Measurements from ENCODE around the gene C14orf93.
"Not testable (repeated sequence)": the region's sequence is repeated elsewhere in the genome, so short reads cannot be mapped to it uniquely, and the experiment has no call there.

The C14orf93 gene

DNA sequence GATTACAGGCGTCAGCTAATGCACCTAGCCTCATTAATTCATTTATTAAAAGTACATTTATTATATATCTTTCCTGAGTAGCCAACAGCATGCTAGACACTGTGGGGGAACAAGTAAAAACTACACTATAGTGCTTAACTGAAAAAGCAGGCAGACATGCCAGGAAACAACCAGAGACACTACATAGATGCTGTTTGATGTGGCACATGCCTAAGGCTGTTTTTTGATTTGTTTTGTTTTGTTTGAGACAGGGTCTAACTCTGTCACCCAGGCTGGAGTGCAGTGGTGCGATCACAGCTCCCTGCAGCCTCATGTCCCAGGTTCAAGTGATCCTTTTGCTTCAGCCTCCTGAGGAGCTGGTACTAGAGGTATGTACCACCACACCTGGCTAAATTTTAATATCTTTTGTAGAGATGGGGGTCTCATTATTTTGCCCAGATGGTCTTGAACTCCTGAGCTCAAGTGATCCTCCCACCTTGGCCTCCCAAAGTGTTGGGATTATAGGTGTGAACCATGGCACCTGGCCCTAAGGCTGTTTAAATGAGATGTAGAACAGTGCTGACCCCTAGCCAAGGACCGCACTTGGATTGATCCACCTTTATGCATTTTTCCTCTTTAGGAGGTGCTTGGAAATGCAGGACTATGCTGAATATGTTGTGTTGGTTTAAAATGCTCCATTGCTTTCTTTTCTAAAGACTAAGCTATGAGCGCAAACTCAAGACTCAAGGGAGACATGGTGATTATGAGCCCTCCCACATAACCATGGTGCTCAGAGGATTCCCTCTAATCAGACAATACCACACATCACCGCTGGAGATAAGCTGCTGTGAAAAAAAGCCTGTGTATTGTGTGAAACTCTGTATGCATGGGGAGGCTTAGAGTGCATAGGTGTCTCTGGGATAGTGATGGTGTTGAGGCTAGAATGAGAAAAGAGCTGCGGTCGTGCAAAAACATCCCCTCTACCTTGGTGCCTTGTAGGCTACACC is 10.5 kb upstream of the C14orf93 start:
- DNase-seq (ENCODE audit: extremely low read depth, insufficient read length): no peak
- Histone ChIP-seq H3K4me3 (replicated peaks; ENCODE audit: low read depth, low read length) (no peak overlapping the region), H3K27me3 (replicated peaks; ENCODE audit: control insufficient read depth, insufficient read depth, low read length) (no peaks in the 10 kb centered on the region), H3K36me3 (ENCODE audit: control insufficient read depth, insufficient read depth, low read length) (peaks cover 9% of the 10 kb centered on the region)
- TF ChIP-seq, protein P1, sequence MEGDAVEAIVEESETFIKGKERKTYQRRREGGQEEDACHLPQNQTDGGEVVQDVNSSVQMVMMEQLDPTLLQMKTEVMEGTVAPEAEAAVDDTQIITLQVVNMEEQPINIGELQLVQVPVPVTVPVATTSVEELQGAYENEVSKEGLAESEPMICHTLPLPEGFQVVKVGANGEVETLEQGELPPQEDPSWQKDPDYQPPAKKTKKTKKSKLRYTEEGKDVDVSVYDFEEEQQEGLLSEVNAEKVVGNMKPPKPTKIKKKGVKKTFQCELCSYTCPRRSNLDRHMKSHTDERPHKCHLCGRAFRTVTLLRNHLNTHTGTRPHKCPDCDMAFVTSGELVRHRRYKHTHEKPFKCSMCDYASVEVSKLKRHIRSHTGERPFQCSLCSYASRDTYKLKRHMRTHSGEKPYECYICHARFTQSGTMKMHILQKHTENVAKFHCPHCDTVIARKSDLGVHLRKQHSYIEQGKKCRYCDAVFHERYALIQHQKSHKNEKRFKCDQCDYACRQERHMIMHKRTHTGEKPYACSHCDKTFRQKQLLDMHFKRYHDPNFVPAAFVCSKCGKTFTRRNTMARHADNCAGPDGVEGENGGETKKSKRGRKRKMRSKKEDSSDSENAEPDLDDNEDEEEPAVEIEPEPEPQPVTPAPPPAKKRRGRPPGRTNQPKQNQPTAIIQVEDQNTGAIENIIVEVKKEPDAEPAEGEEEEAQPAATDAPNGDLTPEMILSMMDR (IDR thresholded peaks at IDR 0.05; ENCODE audit: insufficient read depth, low read length, poor library complexity, severe bottlenecking): no peak

DNA sequence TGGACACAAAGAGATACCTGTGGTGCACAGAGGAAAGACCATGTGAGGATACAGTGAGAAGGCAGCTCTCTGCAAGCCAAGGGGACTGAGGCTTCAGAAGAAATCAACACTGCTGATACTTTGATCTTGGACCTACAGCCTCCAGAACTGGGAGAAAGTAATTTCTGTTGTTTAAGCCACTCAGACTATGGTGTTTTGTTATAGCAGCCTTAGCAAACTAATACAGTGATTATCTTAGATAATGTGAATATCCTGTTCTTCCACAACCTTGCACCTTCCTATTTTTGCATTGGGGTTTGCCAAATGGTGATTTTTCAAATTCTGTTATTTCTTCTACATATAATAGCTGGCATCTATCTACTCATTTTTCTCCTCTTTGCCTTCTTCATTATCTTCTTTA is 8.2 kb upstream of the C14orf93 start:
- Histone ChIP-seq H3K36me3 (ENCODE audit: control insufficient read depth, insufficient read depth, low read length) (0 out of 2 replicates have a peak, but pooled peaks cover 3% of the 10 kb centered on the region), H3K27me3 (replicated peaks; ENCODE audit: control insufficient read depth, insufficient read depth, low read length) (no peaks in the 10 kb centered on the region), H3K4me3 (replicated peaks; ENCODE audit: low read depth, low read length) (no peak overlapping the region)
- TF ChIP-seq, protein P1 (IDR thresholded peaks at IDR 0.05; ENCODE audit: insufficient read depth, low read length, poor library complexity, severe bottlenecking): no peak
- no peak for DNase-seq (ENCODE audit: extremely low read depth, insufficient read length)

DNA sequence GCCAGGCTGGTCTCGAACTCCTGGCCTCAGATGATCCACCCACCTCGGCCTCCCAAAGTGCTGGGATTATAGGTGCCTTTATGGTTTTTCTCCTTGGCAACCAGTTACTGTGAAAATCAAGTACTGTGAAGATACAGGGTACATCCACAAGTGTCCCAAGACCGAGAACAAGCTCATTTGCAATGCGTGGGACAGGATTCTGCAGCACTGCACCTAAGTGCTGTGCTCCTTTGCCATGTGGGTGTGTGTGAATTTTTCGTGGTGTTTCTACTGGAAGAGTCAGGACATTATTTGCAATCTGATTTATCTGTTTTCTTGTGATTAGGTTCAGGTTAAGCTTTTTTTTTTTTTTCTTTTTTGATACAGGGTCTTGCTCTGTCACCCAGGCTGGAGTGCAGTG is 7.1 kb upstream of the C14orf93 start:
- TF ChIP-seq, protein P1 (IDR thresholded peaks at IDR 0.05; ENCODE audit: insufficient read depth, low read length, poor library complexity, severe bottlenecking): no peak
- Histone ChIP-seq H3K27me3 (replicated peaks; ENCODE audit: control insufficient read depth, insufficient read depth, low read length) (no peaks in the 10 kb centered on the region), H3K4me3 (replicated peaks; ENCODE audit: low read depth, low read length) (no peak overlapping the region), H3K36me3 (ENCODE audit: control insufficient read depth, insufficient read depth, low read length) (0 out of 2 replicates have a peak, but pooled peaks cover 3% of the 10 kb centered on the region)
- no peak for DNase-seq (ENCODE audit: extremely low read depth, insufficient read length)

DNA sequence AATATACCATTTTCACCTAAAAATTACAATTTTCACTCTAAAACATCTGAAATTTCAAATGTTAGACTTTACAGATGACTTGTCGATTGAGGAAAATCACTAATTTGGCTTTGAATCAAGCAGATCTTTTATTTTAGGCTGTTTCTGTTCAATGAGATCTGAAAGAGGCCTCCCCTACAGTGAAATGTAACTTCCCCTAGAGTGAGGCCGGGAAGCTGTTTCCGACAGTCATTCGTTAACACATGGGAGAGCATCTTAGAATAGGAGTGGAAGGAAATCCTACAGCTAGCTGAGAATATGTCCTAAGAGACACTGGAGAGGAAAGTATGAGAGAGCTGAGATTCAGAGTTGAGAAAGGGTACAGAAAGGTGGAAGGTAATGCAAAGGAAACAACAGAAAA is 5.7 kb upstream of the C14orf93 start:
- Histone ChIP-seq H3K4me3 (replicated peaks; ENCODE audit: low read depth, low read length) (no peak overlapping the region), H3K27me3 (replicated peaks; ENCODE audit: control insufficient read depth, insufficient read depth, low read length) (no peaks in the 10 kb centered on the region), H3K36me3 (ENCODE audit: control insufficient read depth, insufficient read depth, low read length) (no peaks in the 10 kb centered on the region)
- DNase-seq (ENCODE audit: extremely low read depth, insufficient read length): no peak
- TF ChIP-seq, protein P1 (IDR thresholded peaks at IDR 0.05; ENCODE audit: insufficient read depth, low read length, poor library complexity, severe bottlenecking): no peak

DNA sequence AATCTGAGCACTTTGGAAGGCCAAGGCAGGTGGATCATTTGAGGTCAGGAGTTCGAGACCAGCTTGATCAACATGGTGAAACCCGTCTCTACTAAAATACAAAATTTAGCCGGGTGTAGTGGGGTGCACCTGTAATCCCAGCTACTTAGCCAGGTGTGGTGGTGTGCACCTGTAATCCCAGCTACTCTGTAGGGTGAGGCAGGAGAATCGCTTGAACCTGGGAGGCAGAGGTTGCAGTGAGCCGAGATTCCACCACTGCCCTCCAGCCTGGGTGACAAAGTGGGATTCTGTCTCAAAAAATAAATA is 3.8 kb upstream of the C14orf93 start:
- not testable (repeated sequence) for H3K27me3 ChIP-seq (replicated peaks; ENCODE audit: control insufficient read depth, insufficient read depth, low read length); H3K36me3 ChIP-seq (ENCODE audit: control insufficient read depth, insufficient read depth, low read length); H3K4me3 ChIP-seq (replicated peaks; ENCODE audit: low read depth, low read length); DNase-seq (ENCODE audit: extremely low read depth, insufficient read length)

DNA sequence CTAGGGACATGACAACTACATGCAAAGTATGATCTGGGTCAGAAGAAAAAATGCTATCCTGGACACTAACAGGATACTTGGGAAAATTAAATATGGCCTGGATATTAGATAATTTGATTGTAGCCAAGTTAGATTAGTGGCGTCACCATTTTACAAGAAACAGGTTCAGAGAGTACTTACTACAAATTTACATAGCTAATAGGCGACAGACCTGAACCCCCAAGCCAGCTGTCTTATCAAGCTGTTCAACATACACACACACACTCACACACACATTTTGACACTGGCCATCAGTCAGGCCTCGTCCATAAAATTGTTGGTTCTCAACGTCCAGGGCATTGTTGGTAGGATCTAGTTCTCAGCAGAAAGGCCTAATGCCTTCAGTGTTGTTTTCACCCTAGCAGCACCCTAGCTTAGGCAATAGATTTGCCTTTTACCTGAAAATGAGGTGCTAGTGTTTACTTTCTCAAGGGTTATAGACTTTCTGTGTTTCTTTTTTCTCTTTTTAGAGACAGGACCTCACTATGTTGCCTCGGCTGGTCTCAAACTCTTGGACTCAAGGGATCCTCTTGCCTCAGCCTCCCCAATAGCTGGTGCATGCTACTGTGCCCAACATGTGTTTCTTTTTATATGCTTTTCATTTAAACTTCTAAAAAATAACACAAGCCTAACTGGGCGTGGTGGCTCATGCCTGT is 3.3 kb upstream of the C14orf93 start:
- no peak for DNase-seq (ENCODE audit: extremely low read depth, insufficient read length)
- no peak overlapping the region for H3K4me3 ChIP-seq (replicated peaks; ENCODE audit: low read depth, low read length)
- TF ChIP-seq, protein P1 (IDR thresholded peaks at IDR 0.05; ENCODE audit: insufficient read depth, low read length, poor library complexity, severe bottlenecking): no peak
- H3K27me3 ChIP-seq (replicated peaks; ENCODE audit: control insufficient read depth, insufficient read depth, low read length): no peaks in the 10 kb centered on the region
- H3K36me3 ChIP-seq (ENCODE audit: control insufficient read depth, insufficient read depth, low read length): no peaks in the 10 kb centered on the region
